IMR-90 (cell line): Measurements from ENCODE around the gene CDKN2B-AS1. TPM values are rescaled to one million over a fixed set of nuclear protein-coding genes. Genes with fewer than 3 reads are reported as not detected.

ENCODE experiments used
- ATAC-seq: fragments of 200-7000 bp; cut with Tn5 transposase; 2 replicates; pipeline ENCODE4 v1.9.1; 2020; ENCODE audit warnings: low read depth, mild to moderate bottlenecking, moderate library complexity
- BruUV-seq: library from RNA; stranded (reverse); fragments of 400-500 nt; replicated peaks from 2 replicates; lab custom pipeline; 2021; lab: Mats Ljungman, UMichigan
- CTCF ChIA-PET: fragments of 300-600 bp; formaldehyde crosslinking; extraction: SDS; loops from one replicate; lab custom pipeline; 2021; ENCODE audit warnings: antibody characterized with exemption; lab: Yijun Ruan, JAX
- POLR2A ChIA-PET: fragments of 300-600 bp; sonication (Branson Sonifier 250); formaldehyde crosslinking; loops from one replicate; lab custom pipeline; 2022; ENCODE audit warnings: antibody characterized with exemption; ENCODE audit not compliant: unreplicated experiment; lab: Charles Lee
- DNase-seq: peaks from one replicate; pipeline ENCODE4 v3.0.0; 2013
- H2AFZ ChIP-seq: replicated peaks from 2 replicates; pipeline ENCODE3; 2013; ENCODE audit warnings: low read length, mild to moderate bottlenecking; ENCODE audit not compliant: poor library complexity
- H2AK5ac ChIP-seq: 2 replicates; pipeline ENCODE4 v1.6.1; 2013; ENCODE audit warnings: low read depth, low read length, inconsistent platforms
- H2AK9ac ChIP-seq: replicated peaks from 2 replicates; pipeline ENCODE3; 2013; ENCODE audit warnings: mild to moderate bottlenecking, low read depth, low read length, moderate library complexity; ENCODE audit not compliant: poor library complexity
- H2BK120ac ChIP-seq: 2 replicates; pipeline ENCODE4 v1.6.1; 2013; ENCODE audit warnings: low read depth, low read length, inconsistent platforms
- H2BK15ac ChIP-seq: 3 replicates; pipeline ENCODE4 v1.6.1; 2013; ENCODE audit warnings: low read depth, low read length, inconsistent platforms
- H2BK20ac ChIP-seq: 2 replicates; pipeline ENCODE4 v1.6.1; 2013; ENCODE audit warnings: low read depth, mild to moderate bottlenecking, inconsistent platforms, low read length, moderate library complexity
- H2BK5ac ChIP-seq: 2 replicates; pipeline ENCODE4 v1.6.1; 2013; ENCODE audit warnings: mild to moderate bottlenecking, low read depth, low read length, inconsistent platforms; ENCODE audit not compliant: poor library complexity, severe bottlenecking
- H3K14ac ChIP-seq: replicated peaks from 2 replicates; pipeline ENCODE4 v1.6.1; 2013; ENCODE audit warnings: low read depth, low read length, inconsistent platforms
- H3K18ac ChIP-seq: 2 replicates; pipeline ENCODE4 v1.6.1; 2013; ENCODE audit warnings: low read depth, low read length, control low read depth
- H3K23ac ChIP-seq: 2 replicates; pipeline ENCODE4 v1.6.1; 2013; ENCODE audit warnings: low read depth, low read length, inconsistent platforms
- H3K27ac ChIP-seq: 2 replicates; pipeline ENCODE4 v1.5.1; 2013; ENCODE audit warnings: mild to moderate bottlenecking, control low read depth, low read length; ENCODE audit not compliant: insufficient read depth
- H3K27me3 ChIP-seq: 2 replicates; pipeline ENCODE4 v1.6.1; 2013; ENCODE audit warnings: low read length; ENCODE audit not compliant: control insufficient read depth, insufficient read depth
- H3K36me3 ChIP-seq: 2 replicates; pipeline ENCODE4 v1.6.1; 2013; ENCODE audit warnings: low read length, mixed read lengths; ENCODE audit not compliant: control insufficient read depth, insufficient read depth
- H3K4ac ChIP-seq: 2 replicates; pipeline ENCODE4 v1.6.1; 2013; ENCODE audit warnings: low read depth, low read length, inconsistent platforms
- H3K4me1 ChIP-seq: 2 replicates; pipeline ENCODE4 v1.6.1; 2013; ENCODE audit warnings: low read length, mixed read lengths; ENCODE audit not compliant: control insufficient read depth, insufficient read depth
- H3K4me2 ChIP-seq: 2 replicates; pipeline ENCODE4 v1.6.1; 2013; ENCODE audit warnings: low read depth, mild to moderate bottlenecking, control low read depth, low read length, moderate library complexity
- H3K4me3 ChIP-seq: 2 replicates; pipeline ENCODE4 v1.5.1; 2013; ENCODE audit warnings: low read depth, mild to moderate bottlenecking, control low read depth, low read length, moderate library complexity; ENCODE audit not compliant: insufficient read depth
- H3K56ac ChIP-seq: 2 replicates; pipeline ENCODE4 v1.6.1; 2013; ENCODE audit warnings: low read length, inconsistent platforms; ENCODE audit not compliant: insufficient read depth; ENCODE audit errors: extremely low read depth
- H3K79me1 ChIP-seq, 2 experiments: 2 replicates each; pipeline ENCODE4 v1.6.1; 2013; ENCODE audit warnings: low read length in 2 of 2, inconsistent platforms in 1 of 2, low read depth in 1 of 2
- H3K9ac ChIP-seq: 2 replicates; pipeline ENCODE4 v1.6.1; 2013; ENCODE audit warnings: low read depth, low read length, control low read depth
- H3K9me1 ChIP-seq: 2 replicates; pipeline ENCODE4 v1.6.1; 2013; ENCODE audit warnings: low read length, inconsistent platforms; ENCODE audit not compliant: insufficient read depth
- H3K9me3 ChIP-seq: 2 replicates; pipeline ENCODE4 v1.6.1; 2013; ENCODE audit warnings: low read length; ENCODE audit not compliant: control insufficient read depth, insufficient read depth
- H4K20me1 ChIP-seq: 2 replicates; pipeline ENCODE4 v1.6.1; 2013; ENCODE audit warnings: low read length, inconsistent platforms; ENCODE audit not compliant: insufficient read depth
- H4K5ac ChIP-seq: 2 replicates; pipeline ENCODE4 v1.6.1; 2013; ENCODE audit warnings: mild to moderate bottlenecking, low read depth, low read length, control low read depth
- H4K8ac ChIP-seq, 2 experiments: 2 replicates each; pipeline ENCODE4 v1.6.1; 2013; ENCODE audit warnings: low read depth in 2 of 2, low read length in 2 of 2, control low read depth in 1 of 2, inconsistent platforms in 1 of 2
- H4K91ac ChIP-seq: 2 replicates; pipeline ENCODE4 v1.6.1; 2013; ENCODE audit warnings: low read depth, low read length, inconsistent platforms; ENCODE audit not compliant: insufficient read depth
- BHLHE40 ChIP-seq: fragments of 150-350 bp; IDR thresholded peaks from 2 replicates; pipeline ENCODE4 v1.6.1; 2016; ENCODE audit warnings: mild to moderate bottlenecking, low read depth, low read length
- MAFK ChIP-seq: IDR thresholded peaks from 2 replicates; pipeline ENCODE4 v1.6.1; 2012; ENCODE audit warnings: low read depth, low read length, improper control_type of control experiment
- SMC3 ChIP-seq: fragments of 150-350 bp; IDR thresholded peaks from 2 replicates; pipeline ENCODE4 v1.6.1; 2016; ENCODE audit warnings: low read depth, mild to moderate bottlenecking, antibody characterized with exemption, low read length, moderate library complexity
- WGBS, 2 experiments: methylation state at CpG; one replicate each; pipeline versions ENCODE4 v1.1.5 to v1.1.7; 2013; ENCODE audit warnings: missing lambda C conversion rate in 2 of 2; ENCODE audit not compliant: insufficient read length in 1 of 2; ENCODE audit errors: extremely low coverage in 2 of 2; 5-methylcytosine and 5-hydroxymethylcytosine counted together
- dilution Hi-C: fragments of 300-500 bp; cut with HindIII; formaldehyde crosslinking; loops from one replicate; pipeline ENCODE4 v1.14.3; 2018; ENCODE audit warnings: low sequenced_read_pairs; ENCODE audit not compliant: unreplicated experiment
- in situ Hi-C: fragments of 300-500 bp; cut with MboI; formaldehyde crosslinking; loops from 3 replicates; pipeline ENCODE4 v1.14.3; 2019; ENCODE audit warnings: low sequenced_read_pairs, inconsistent platforms, mixed read lengths
- intact Hi-C: fragments of 100-400 bp; cut with micrococcal nuclease; formaldehyde crosslinking; loops from 2 replicates; pipeline ENCODE4 v1.10.0; 2022
- polyA plus RNA-seq, 3 experiments: library from polyadenylated mRNA; depleted of rRNA; stranded (reverse); fragments of >200 nt; gene quantifications; 2 replicates each; pipeline ENCODE4 v1.2.3, GENCODE V29; 2012; ENCODE audit warnings: low replicate concordance in 1 of 3
- total RNA-seq: library from RNA; depleted of rRNA; stranded (reverse); fragments of >200 nt; gene quantifications from 2 replicates; pipeline ENCODE4 v1.2.3, GENCODE V29; 2012

CDKN2B-AS1 gene
- total and polyA plus RNA-seq, 2 of the 4 experiments (the other 2 are of a cell fraction), result 1.0 to 1.1 TPM

- no peak overlapping the region for H3K27ac ChIP-seq
- H2BK120ac ChIP-seq, result peak overlapping the region; percentile 19; the same call in 1 of the 2 replicates
- DNase-seq (peak; percentile 67), ATAC-seq (peak; percentile 64)
- no peak overlapping the region for H3K18ac ChIP-seq
- H2BK5ac ChIP-seq, result no peak overlapping the region
- H2BK15ac ChIP-seq, result no peak overlapping the region
- H2BK20ac ChIP-seq, result no peak overlapping the region
- intact Hi-C loops (no loop called here), in situ Hi-C loops (no loop called here), dilution Hi-C loops (no loop called here)
- H3K56ac ChIP-seq, result no peak overlapping the region
- H4K8ac ChIP-seq, result peak overlapping the region in 1 of 2 experiments; percentile 8; a peak in 1 of 4 replicates
- WGBS, 2 experiments, result no CpG with 5 or more reads among the region's 1 CpG
- no peaks in the 10 kb centered on the region for H3K27me3 ChIP-seq
- no peaks in the 10 kb centered on the region for H3K36me3 ChIP-seq
- no peak overlapping the region for H3K23ac ChIP-seq
- 0 out of 2 replicates have a peak overlapping the region, but pooled peaks have one; percentile 12 for H4K91ac ChIP-seq
- H3K9me1 ChIP-seq, result no peaks in the 10 kb centered on the region
- no peak overlapping the region for H2AK5ac ChIP-seq
- H4K5ac ChIP-seq, result no peak overlapping the region
- peaks cover 5% of the 10 kb centered on the region for H3K4me1 ChIP-seq
- no peaks in the 10 kb centered on the region for H3K79me1 ChIP-seq
- H3K14ac ChIP-seq, result no peak overlapping the region
- BruUV-seq, result no TSS peak
- POLR2A ChIA-PET, result no interaction called here
- H2AK9ac ChIP-seq, result no peak overlapping the region
- H4K20me1 ChIP-seq, result no peaks in the 10 kb centered on the region
- 0 out of 2 replicates have a peak overlapping the region, but pooled peaks have one; percentile 11 for H3K4ac ChIP-seq
- peak; percentile 9; the same call in 1 of the 2 replicates for TF ChIP-seq MAFK
- TF ChIP-seq BHLHE40, result peak; percentile 80
- no peak for TF ChIP-seq SMC3
- H3K9ac ChIP-seq, result no peak overlapping the region
- H3K9me3 ChIP-seq, result no peaks in the 10 kb centered on the region
- no peak overlapping the region for H3K4me2 ChIP-seq
- H3K4me3 ChIP-seq, result no peak overlapping the region
- CTCF ChIA-PET, result no interaction called here
- H2AFZ ChIP-seq, result no peak overlapping the region
Measured at GRCh38 chr9:22165144-22165543, 170.6 kb downstream of the CDKN2B-AS1 start.
